ENCODE data around the gene SPPL2C. TPM values are rescaled to one million over a fixed set of nuclear protein-coding genes. Genes with fewer than 3 reads are reported as not detected.

SPPL2C gene
- total and polyA plus RNA-seq, 2 of the 13 experiments (the other 11 are each of a cell fraction or from before 2014, with no cell fraction given), result not detected

DNA sequence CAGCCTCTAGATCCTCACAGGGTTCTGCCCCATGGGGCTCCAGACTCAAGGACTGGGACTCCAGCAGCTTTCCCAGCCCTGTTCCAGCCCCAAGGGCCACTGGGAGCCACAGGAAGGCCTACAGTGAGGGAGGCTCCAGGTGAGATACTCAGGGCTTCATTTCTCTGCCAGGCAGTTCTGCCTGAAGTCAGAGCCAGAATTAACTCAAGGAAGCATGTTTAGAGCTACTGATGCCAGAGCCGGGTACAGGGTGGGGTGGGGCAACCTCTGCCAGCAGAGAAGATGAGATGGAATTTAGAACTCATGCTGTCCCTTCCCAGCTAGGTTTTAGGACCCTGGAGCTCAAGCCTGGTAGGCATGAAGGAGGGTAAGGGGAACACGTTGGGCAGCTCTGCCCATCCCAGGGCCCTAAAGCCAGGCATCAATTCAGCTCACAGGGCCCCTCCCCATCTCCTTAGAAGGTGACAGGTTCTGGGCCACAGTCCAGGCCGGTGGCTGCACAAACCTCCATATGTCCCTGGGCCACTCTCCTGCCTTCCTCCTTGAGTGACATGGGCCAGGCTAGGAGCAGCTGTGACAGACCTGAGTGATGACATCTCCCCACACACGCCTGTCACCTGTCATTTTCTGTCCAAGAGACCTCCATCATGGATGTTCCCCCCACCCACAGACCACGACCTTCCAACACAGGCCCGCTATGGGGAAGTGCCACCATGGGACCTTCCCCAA, 24.5 kb upstream of the SPPL2C start:
- intact Hi-C loops (cut with micrococcal nuclease; ENCODE audit: unreplicated experiment), result no loop called here
- ATAC-seq, result no peak
- TF ChIP-seq IRF2 (CRISPR knock-in tag; IDR thresholded peaks at IDR 0.05) (no peak), ZNF563 (CRISPR knock-in tag; IDR thresholded peaks at IDR 0.05) (no peak), NPAS2 (CRISPR knock-in tag; IDR thresholded peaks at IDR 0.05; ENCODE audit: borderline replicate concordance) (no peak), REPIN1 (CRISPR knock-in tag; IDR thresholded peaks at IDR 0.05; ENCODE audit: borderline replicate concordance, low read depth) (no peak), ZNF230 (CRISPR knock-in tag; IDR thresholded peaks at IDR 0.05) (no peak), ZNF775 (CRISPR knock-in tag; IDR thresholded peaks at IDR 0.05; ENCODE audit: borderline replicate concordance) (no peak), ZNF275 (CRISPR knock-in tag; IDR thresholded peaks at IDR 0.05; ENCODE audit: borderline replicate concordance) (no peak), FLYWCH1 (CRISPR knock-in tag; IDR thresholded peaks at IDR 0.05) (no peak), HOXA9 (CRISPR knock-in tag; IDR thresholded peaks at IDR 0.05; ENCODE audit: borderline replicate concordance) (no peak), SAP130 (CRISPR knock-in tag; IDR thresholded peaks at IDR 0.05; ENCODE audit: low read depth) (no peak), ZNF431 (CRISPR knock-in tag; IDR thresholded peaks at IDR 0.05; ENCODE audit: borderline replicate concordance, low read depth) (no peak), BCL6 (CRISPR knock-in tag; IDR thresholded peaks at IDR 0.05) (no peak), MYC (CRISPR knock-in tag; IDR thresholded peaks at IDR 0.05; ENCODE audit: borderline replicate concordance) (no peak), RORA (CRISPR knock-in tag; IDR thresholded peaks at IDR 0.05) (no peak), ZBTB20 (CRISPR knock-in tag; IDR thresholded peaks at IDR 0.05; ENCODE audit: borderline replicate concordance, low read depth) (no peak)
- TF ChIP-seq, protein P1, sequence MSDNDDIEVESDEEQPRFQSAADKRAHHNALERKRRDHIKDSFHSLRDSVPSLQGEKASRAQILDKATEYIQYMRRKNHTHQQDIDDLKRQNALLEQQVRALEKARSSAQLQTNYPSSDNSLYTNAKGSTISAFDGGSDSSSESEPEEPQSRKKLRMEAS (IDR thresholded peaks at IDR 0.05), result no peak
- TF ChIP-seq, protein P2, sequence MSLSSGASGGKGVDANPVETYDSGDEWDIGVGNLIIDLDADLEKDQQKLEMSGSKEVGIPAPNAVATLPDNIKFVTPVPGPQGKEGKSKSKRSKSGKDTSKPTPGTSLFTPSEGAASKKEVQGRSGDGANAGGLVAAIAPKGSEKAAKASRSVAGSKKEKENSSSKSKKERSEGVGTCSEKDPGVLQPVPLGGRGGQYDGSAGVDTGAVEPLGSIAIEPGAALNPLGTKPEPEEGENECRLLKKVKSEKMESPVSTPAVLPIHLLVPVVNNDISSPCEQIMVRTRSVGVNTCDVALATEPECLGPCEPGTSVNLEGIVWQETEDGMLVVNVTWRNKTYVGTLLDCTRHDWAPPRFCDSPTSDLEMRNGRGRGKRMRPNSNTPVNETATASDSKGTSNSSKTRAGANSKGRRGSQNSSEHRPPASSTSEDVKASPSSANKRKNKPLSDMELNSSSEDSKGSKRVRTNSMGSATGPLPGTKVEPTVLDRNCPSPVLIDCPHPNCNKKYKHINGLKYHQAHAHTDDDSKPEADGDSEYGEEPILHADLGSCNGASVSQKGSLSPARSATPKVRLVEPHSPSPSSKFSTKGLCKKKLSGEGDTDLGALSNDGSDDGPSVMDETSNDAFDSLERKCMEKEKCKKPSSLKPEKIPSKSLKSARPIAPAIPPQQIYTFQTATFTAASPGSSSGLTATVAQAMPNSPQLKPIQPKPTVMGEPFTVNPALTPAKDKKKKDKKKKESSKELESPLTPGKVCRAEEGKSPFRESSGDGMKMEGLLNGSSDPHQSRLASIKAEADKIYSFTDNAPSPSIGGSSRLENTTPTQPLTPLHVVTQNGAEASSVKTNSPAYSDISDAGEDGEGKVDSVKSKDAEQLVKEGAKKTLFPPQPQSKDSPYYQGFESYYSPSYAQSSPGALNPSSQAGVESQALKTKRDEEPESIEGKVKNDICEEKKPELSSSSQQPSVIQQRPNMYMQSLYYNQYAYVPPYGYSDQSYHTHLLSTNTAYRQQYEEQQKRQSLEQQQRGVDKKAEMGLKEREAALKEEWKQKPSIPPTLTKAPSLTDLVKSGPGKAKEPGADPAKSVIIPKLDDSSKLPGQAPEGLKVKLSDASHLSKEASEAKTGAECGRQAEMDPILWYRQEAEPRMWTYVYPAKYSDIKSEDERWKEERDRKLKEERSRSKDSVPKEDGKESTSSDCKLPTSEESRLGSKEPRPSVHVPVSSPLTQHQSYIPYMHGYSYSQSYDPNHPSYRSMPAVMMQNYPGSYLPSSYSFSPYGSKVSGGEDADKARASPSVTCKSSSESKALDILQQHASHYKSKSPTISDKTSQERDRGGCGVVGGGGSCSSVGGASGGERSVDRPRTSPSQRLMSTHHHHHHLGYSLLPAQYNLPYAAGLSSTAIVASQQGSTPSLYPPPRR (CRISPR knock-in tag; IDR thresholded peaks at IDR 0.05; ENCODE audit: borderline replicate concordance), result no peak

More for the DNA sequence above, 24.5 kb upstream of the SPPL2C start:
- DNase-seq (ENCODE audit: low spot score) (no peak), FAIRE-seq (no peak)
- Histone ChIP-seq H3K4me2 (ENCODE audit: low read depth, low read length) (no peak overlapping the region), H2AFZ (ENCODE audit: low read length) (no peak overlapping the region), H3K36me3 (replicated peaks in 1 of 2; ENCODE audit: control insufficient read depth in 1 of 2, insufficient read depth in 2 of 2, low read length in 2 of 2) (no peaks in the 10 kb centered on the region), H3K27me3 (ENCODE audit: control insufficient read depth in 1 of 2, insufficient read depth in 2 of 2, low read length in 2 of 2) (peaks cover 16 to 77% of the 10 kb centered on the region in 2 experiments), H3K9ac (ENCODE audit: insufficient read depth, low read depth, low read length) (no peak overlapping the region), H3K4me3 (replicated peaks in 1 of 3; ENCODE audit: insufficient read depth in 1 of 3, low read depth in 2 of 3, low read length in 3 of 3) (no peak overlapping the region), H3K4me1 (ENCODE audit: insufficient read depth, low read length) (peaks cover 17% of the 10 kb centered on the region), H3K27ac (ENCODE audit: extremely low read length, insufficient read depth, low read length) (no peak overlapping the region), H4K20me1 (ENCODE audit: insufficient read depth, low read length) (no peaks in the 10 kb centered on the region), H3K79me2 (ENCODE audit: insufficient read depth, low read length) (no peaks in the 10 kb centered on the region), H3K9me3 (ENCODE audit: low read length) (no peaks in the 10 kb centered on the region)
- ChIA-PET POLR2A (no interaction called here), CTCF (ENCODE audit: low intra/inter-chr PET ratio, low total read pairs) (no interaction called here)
- BruUV-seq (replicated peaks), result no TSS peak
- 1% methylated on average over 6 of the region's 6 CpGs for WGBS (ENCODE audit: low lambda C conversion rate)
- in situ Hi-C loops (cut with HindIII; ENCODE audit: extremely low pct_ligation_motif_present, low pct_unique_long_range_greater_than_20kb), result no loop called here

All from HepG2 (cell line).